Stimulated activated CD4-positive, alpha-beta T cell treated with anti-CD3 and anti-CD28 coated beads, Interleukin-2, amount 100 ng/mL, for 24 hours (primary cell): Measurements from ENCODE around the gene RHOH.

Experiments
- DNase-seq, 2 donors: peaks; one replicate each; pipeline ENCODE4 v3.0.0-alpha.2; 2020

The RHOH gene

DNA sequence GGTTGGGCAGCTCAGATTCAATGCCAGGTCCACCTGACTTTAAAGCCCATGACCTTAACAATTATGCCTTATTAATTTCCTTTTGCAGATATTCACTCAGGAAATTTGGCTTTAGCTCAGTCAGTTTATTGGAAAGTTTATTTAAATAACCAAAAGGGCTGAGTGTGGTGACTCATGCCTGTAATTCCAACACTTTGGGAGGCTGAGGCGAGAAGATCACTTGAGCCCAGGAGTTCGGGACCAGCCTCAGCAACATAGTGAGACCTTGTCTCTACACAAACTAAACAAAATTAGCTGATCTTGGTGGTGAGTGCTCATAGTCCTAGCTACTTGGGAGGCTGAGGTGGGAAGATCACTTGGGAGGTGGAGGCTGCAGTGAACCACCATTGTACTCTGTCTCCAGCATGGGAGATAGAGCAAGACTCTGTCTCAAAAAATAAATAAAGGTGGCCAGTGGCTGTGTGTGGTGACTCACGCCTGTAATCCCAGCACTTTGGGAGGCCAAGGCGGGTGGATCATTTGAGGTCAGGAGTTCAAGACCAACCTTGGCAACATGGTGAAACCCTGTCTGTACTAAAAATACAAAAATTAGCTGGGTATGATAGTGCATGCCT lies 43.3 kb downstream of the RHOH start:
- DNase-seq = no peak

DNA sequence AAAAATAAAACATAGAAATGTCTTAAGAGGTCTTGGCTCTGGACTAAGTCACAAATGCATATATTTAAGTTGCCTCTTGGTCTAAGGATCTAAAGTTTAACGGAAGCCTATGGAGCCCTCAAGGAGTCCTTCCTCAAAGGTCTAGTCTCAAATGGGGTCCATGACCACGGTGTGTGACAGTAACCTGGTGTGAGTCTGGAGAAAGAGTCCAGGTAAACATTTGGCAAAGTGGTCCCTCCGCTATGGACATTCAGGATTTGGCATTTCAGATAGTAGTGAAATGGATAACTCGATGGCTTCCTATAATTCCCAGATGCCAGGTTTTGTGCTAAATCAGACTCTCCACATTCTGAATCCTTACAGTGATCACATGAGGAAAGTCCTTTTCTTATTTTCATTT lies 44.2 kb downstream of the RHOH start:
- no peak for DNase-seq

DNA sequence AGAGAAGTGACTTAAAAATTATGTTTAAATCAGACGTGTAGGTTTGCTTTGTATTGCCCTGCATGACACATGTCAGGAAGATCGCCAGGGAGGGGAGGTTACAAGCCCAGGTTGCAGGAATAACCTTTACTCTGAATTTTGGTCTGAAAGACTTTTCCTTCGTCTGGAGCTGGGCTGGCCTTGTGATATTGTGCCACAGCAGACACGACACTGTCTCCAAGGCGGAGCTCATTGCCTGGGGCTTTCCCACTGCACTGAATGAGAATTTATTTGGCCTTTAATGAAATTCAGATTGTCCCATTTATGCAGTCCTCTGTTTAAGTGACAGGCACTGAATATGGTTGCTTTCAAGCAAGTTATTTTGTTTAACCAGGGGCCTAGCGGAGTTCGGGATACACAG lies 45.1 kb downstream of the RHOH start:
- DNase-seq = no peak

DNA sequence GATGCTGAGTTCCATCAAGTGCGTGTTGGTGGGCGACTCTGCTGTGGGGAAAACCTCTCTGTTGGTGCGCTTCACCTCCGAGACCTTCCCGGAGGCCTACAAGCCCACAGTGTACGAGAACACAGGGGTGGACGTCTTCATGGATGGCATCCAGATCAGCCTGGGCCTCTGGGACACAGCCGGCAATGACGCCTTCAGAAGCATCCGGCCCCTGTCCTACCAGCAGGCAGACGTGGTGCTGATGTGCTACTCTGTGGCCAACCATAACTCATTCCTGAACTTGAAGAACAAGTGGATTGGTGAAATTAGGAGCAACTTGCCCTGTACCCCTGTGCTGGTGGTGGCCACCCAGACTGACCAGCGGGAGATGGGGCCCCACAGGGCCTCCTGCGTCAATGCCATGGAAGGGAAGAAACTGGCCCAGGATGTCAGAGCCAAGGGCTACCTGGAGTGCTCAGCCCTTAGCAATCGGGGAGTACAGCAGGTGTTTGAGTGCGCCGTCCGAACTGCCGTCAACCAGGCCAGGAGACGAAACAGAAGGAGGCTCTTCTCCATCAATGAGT lies 46.6 kb downstream of the RHOH start:
- DNase-seq = no peak

DNA sequence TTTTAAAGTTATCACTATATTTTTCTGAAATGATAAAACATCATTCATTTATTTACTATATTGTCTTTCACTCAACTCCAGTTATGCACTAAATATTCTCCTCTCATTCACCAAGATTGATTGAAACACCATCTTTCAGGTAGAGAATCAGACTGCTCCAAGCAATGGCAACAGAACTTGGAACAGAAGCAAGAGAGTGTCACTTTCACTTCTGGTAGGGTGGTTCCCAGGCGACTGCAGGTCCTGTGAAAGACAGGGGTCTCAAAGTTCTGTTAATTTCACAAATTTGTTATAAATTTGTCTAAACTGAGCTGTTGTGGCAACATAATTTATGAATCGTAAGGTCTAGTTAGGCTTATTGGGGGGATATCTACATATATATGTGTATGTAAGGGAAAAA lies 47.8 kb downstream of the RHOH start:
- DNase-seq = no peak

DNA sequence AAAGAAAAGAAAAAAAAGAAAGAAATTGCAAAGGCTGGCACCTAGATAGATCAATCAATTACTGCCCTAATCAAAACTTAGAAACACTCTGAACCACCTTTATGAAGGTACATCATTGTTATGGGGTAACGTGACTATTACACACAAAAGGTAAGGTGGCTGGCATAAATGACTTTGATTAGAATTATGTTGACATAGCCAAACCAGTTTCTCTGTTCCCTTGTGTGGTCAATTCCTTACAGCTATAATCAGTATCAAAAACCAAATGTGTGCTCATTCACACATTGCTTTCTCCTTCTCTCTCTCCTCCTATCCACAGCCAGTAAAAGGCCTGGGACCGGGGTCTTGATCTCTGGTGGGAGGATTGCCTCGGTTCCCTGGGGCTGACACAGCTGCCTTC lies 48.7 kb downstream of the RHOH start:
- DNase-seq = no peak

DNA sequence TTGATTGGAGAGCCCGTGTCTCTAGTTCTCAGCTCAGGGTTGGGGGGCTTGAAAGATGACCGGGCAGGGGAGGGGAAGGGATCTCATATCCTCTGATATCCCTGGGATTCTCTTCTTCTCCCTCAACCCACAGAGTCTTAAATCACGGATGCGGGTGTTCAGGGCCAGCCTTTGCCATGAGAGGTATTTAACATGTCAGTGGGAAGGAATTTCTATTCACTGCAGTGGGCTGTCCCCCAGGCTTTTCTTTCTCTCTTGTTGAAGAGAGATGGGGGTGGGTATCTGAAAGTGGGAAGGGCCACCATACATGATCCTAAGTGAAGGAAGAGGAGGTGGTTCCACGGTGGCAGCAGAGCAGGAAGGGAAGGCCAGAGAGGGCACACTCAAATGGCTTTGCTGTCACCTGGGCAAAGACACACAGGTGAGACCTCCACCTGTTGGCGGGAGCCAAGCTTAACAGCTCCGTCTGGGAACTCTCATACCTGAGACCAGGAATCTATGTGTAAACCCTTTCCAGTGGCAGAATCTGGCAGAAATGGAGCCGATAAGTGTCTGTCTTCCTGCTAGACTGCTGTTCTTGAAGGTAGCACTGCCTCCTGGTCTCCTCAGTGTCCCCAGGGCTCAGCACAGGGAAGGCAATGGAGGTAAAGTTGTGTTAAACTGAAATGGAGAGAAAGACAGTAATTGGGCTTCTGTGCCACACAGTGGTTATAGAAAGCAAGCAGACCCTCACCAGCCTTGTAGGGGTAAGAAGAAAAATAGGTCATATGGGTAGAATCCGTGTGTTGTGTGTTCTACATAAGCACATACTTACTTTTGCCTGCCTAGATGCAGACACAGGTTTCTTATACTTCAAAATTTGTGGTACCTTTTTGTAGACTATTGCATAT lies 49.4 kb downstream of the RHOH start:
- DNase-seq = no peak

DNA sequence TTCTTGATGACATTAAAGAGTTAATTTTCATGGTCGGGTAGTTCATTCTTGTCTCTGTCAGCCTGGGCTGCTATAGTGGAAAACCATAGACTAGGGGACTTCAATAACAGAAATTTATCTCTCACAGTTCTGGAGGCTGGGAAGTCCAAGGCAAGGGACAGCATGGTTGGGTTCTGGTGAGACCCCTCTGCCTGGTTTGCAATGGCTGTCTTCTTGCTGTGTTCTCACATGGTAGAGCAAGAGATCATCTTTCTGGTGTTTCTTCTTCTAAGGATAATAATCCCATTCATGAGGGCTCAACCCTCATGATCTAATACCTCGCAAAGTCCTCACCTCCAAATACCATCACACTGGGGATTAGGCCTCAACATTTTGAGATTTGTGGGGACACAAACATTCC lies 50.1 kb downstream of the RHOH start:
- no peak for DNase-seq

DNA sequence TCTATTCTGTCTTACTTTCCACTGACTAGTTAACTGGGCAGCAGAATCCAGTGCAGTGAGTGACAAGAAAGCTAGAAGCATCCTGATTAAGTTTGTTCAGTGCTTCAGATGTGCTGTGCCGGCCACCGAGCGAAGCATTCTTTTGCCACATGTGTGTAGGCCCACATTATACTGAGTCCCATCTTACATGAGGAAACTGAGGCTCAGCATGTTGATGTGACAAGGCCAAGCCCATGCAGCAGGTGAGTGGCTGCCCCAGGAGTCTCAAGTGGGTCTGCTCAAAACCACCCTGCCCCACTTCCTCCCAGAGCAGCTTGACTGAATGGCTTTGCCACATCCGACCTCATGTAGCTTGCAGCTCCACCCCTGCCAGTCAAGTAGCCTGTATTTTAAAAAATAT lies 50.5 kb downstream of the RHOH start:
- DNase-seq = no peak

DNA sequence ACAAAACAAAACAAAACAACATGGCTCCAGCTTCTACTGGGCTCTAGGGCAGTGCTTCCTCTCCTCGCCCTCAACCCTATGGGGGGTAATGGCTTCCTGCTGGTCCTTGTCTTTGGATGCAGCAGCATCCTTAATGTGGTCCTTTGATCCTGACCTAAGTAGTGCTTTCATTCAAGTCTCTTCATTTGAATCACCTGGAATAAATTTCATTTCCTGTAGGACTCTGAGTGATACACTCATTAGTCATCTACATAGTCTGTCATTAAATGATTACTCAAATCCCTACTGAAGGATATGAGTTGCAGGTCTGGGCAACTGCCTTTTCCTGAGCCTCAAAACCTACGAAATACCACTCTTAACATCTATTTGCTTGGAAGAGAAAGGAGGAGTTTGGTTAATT lies 54.5 kb downstream of the RHOH start:
- DNase-seq = no peak

DNA sequence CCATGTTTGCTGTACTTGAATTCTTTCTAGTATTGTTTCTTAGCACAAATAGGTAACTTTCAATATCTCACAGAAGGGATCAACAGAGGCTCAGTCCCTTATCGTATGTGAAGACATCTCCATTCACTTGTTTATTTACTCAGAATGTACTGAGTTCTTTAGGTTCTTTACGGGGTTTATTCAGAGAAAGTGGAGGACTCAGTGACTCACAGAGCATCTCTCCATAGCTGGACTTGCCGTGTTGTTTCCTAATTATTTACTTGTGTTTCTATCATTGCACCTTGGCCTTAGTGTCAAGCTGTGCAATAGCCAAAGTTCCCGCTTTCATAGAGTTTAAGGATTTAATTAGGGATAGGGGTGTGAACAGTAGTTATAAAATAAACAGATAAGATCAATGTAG lies 57.1 kb downstream of the RHOH start:
- DNase-seq = no peak

DNA sequence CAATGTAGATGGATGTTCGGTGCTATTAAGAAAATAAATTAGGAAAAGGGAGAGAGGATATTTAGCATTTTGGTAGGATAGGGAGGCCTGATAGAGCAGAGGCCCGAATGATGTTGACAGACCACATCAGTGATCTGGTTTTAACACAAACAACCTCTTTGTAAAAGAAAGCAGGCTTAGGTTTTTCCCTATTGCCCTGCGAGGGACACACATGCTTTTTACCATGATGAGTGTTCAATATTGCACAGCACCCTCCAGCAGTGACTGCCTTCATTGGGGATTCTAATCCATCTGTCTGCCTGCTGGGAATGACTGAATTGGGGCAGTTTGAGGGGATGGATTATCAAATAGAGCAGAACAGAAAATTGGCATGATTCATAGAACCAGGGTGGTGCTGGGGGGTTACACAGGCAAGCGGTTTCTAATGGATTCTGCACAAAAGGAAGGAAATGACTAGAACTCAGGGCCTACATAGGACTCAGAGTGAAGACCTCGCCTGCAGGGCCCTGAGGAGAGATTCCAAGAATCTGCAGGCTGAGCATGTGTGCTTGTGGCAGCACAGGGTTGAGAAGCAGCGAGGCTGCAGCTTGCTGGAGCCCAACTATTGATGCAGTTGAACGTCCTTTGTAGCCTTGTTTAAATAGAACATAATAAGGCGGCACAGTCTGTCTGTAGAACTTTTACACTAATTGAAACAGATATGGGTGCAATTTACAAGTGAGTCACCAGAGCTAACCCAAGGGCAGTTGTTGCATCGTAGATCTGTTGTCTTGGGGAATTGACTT lies 58.0 kb downstream of the RHOH start:
- no peak for DNase-seq

DNA sequence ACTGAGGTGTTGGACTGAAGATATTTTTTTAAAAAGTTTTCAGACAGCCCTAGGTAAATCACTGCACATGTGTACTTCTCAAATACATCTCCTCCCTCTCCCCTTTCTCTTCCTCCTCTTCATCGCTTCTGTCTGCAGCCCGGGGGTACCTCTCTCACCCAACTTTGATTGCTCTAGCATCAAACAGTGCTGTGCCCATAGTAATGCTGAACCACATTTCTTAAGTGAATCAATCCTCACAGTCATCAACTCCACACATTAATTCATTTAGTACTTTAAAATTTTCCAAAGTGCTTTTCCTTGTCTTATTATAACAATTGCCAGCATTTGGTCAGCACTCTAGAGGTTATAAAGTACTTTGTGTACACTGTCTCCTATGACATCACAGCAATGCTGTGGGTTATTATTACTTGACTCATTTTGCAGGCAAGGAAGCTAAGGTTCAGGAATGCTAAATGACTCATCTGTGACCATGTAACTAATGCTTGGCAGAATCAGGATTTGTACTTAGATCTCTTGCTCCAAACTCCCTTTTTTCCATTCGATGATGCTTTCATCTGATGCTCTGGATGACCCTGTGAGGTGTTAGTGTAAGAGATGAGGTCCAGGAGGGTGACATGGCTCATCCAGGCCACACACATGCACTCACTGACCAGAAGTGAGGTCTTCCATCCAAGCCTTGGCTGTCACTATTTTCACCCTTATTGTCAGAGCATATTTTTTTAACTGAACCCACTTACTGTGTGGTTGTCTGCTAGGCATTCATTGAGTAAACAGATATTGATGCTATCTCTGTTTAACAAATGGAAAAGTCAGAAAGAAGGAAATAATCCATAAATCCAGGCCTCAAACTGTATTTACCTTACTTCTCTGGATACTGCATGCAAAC lies 58.8 kb downstream of the RHOH start:
- no peak for DNase-seq

DNA sequence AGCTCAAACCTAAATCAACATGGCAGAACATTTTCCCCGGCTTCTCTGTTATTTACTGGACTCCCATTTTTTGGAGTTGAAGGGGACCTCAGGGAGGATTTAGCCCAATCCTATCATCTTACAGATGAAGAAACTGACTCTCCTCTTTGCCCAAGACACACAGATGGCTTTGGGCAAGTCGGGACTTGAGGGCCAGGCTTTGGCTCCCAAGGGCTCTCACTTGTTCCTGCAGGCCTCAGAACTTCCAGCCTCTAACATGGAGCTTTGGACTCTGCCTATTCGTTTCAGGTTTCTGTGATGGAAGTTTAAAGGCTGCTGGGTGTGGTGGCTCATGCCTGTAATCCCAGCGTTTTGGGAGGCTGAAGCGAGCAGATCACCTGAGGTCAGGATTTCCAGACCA lies 59.5 kb downstream of the RHOH start:
- no peak for DNase-seq

DNA sequence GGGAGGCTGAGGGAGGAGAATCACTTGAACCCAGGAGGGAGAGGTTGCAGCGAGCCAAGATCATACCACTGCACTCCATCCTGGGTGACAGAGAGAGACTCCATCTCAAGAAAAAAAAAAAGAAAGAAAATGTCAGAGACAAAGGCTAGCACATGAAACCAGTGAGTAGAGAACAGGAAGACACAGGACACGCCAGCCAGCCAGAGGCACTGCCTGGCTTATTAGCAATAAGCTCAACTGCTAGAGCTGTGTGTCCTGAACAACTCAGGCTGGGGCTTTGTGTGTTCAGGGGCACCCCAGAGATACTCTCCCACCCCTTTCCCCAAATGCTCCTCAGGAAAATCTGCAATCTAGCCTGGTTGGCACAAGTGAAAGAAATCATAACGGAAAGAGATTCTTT lies 60.0 kb downstream of the RHOH start:
- no peak for DNase-seq

DNA sequence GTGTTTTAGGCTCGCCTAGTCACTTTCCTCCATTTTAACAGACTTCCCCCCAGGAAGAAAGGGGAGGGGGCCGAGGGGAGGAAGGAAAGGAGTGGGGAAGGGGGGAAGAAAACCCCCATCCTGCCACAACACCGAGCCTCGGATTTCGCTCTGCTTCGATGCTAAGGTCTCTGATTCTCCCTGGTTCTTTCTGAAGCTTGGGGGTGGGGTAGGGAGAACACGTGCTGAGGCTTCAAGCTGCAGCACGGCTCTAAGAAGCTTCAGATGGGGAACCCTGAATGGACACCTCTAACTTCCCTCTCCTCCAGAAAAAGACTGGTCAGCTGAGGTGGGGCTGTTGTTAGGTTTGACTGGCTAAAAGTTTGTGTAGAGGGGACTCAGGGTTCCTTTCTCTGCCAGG lies 61.8 kb downstream of the RHOH start:
- no peak for DNase-seq

DNA sequence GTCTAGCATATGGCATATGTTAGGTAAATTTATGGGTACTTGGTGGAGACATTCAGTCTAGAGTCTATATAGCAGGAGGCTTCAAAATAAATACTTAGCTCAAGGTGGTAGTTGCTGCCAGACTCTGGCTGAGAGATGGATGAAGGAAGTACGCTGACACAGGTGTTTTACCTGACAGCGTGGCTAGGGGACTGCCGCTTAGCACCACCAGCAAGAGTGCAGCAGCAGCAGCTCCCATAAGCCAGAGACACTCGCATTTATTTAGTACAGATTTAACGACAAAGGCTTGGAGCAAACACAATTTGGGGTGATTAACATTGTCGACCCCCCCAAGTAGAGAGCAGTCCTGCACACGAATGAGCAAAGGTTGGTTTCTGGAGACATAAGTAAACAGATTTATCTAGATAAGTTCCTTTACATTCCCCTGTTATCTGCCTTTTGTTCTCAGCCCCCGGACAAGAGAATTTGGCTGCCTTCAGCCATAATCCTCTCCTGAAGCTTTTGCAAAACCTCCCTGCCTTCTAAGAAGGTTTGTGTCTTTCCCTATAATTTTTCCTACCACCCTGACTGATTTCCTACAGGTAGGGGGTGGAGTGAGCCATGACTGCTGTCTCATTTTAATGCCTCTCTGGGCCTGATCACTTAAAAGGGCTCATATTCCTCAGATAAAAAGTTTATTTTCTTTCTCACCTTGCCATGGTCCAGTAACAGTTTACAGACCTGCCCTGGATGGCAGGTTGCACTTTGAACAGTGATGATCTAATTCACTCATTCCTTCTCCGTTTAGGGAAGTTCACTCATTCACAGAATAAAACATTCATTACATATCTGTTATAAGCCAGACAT lies 64.6 kb downstream of the RHOH start:
- DNase-seq = no peak

DNA sequence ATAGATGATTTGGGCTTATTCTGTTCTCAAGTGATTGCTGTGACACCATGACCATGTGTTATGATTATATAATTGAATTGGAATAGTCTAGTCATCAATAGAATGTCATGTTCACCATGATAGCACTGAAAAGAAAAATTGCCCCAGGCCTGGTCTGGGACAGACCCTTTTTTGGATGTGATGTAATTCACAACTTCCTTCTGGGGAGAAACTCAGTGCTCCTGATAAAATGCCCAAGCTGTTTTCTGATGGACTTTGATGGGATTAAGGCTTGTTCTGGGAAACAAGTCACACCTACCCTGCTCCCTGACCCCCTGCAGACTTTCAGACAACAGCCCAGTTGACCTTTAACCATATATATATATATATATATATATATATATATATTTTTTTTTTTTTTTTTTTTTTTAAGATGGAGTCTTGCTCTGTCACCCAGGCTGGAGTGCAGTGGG lies 65.3 kb downstream of the RHOH start:
- DNase-seq = no peak

DNA sequence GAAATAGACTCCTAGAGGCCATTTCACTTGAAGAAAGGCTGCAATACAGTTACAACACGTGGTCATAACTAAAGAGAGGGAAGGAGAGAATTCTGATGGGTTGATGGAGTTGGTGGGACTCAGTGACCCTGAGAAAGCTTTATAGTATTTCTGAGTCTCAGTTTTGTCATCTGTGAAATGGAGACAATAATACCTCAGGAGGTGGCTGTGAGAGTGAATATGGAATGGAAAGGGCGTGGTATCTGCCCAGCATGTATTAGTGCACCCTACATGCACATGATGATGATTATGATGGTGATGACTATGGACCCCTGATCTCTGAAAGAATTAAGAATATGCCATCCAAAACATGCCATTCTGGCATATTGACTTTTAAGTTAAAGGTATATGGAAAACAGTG lies 66.0 kb downstream of the RHOH start:
- no peak for DNase-seq

DNA sequence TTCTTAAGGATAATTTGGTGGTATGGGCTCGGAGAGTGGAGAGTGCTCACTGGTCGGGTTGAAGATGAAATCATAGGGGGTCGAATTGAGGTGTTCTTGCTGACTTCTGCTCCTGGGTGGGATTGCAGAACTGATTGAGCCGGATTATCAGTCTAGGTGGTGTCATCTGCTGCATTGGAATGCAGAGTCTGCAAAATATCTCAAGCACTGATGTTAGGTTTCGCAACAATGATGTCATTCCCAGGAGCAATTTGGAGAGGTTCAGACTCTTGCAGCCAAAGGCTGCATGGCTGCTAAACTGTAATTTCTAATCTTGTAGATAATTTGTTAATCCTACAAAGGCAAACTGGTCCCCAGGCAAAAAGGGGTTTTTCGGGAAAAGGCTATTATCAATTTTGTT lies 67.7 kb downstream of the RHOH start:
- DNase-seq = no peak
